ENCODE measurements around the gene SULT2B1. TPM values are rescaled to one million over a fixed set of nuclear protein-coding genes. Genes with fewer than 3 reads are reported as not detected.

SULT2B1 gene
- not detected for total RNA-seq

- no peaks in the 10 kb centered on the region for H3K9me3 ChIP-seq
- peaks cover 0 to 6% of the 10 kb centered on the region in 2 donors for H3K4me1 ChIP-seq
- TF ChIP-seq CTCF (IDR thresholded peaks at IDR 0.05): no peak
- H3K27ac ChIP-seq: no peak within 1 kb of the TSS
- DNase-seq (ENCODE audit: low spot score): no peak
- no peaks in the 10 kb centered on the region for H3K27me3 ChIP-seq
- no peak within 1 kb of the TSS for H3K4me3 ChIP-seq
- no peaks in the 10 kb centered on the region for H3K36me3 ChIP-seq
Observed at GRCh38 chr19:48551437-48552302, at the start of gene SULT2B1. TSS of gene SULT2B1 (plus strand) at chr19:48552172. CDS start at chr19:48552253, 81 bp downstream.

GRCh38 chr19:48502350-48503018 is 49.5 kb upstream of the SULT2B1 start:
- TF ChIP-seq CTCF (IDR thresholded peaks at IDR 0.05): no peak
- Histone ChIP-seq H3K9me3 (no peaks in the 10 kb centered on the region), H3K27me3 (peaks cover 0 to 19% of the 10 kb centered on the region in 2 donors), H3K4me3 (no peak overlapping the region), H3K36me3 (no peaks in the 10 kb centered on the region), H3K27ac (no peak overlapping the region), H3K4me1 (peaks cover 0 to 8% of the 10 kb centered on the region in 2 donors)
- no peak for DNase-seq (ENCODE audit: low spot score)

GRCh38 chr19:48506138-48506733 is 45.7 kb upstream of the SULT2B1 start:
- H3K27me3 ChIP-seq: peaks cover 0 to 10% of the 10 kb centered on the region in 2 donors
- TF ChIP-seq CTCF (IDR thresholded peaks at IDR 0.05): peak in 1 of 2 donors; percentile 63
- DNase-seq (ENCODE audit: low spot score): no peak

GRCh38 chr19:48507911-48508439 is 44.0 kb upstream of the SULT2B1 start:
- no peaks in the 10 kb centered on the region for H3K9me3 ChIP-seq
- H3K27me3 ChIP-seq: peaks cover 0 to 9% of the 10 kb centered on the region in 2 donors
- peaks cover 0 to 20% of the 10 kb centered on the region in 2 donors for H3K4me1 ChIP-seq
- TF ChIP-seq CTCF (IDR thresholded peaks at IDR 0.05): no peak
- no peak overlapping the region for H3K27ac ChIP-seq
- H3K4me3 ChIP-seq: no peak overlapping the region
- no peak for DNase-seq (ENCODE audit: low spot score)
- no peaks in the 10 kb centered on the region for H3K36me3 ChIP-seq

More at GRCh38 chr19:48506138-48506733, 45.7 kb upstream of the SULT2B1 start:
- Histone ChIP-seq H3K9me3 (no peaks in the 10 kb centered on the region), H3K27ac (no peak overlapping the region), H3K4me1 (peaks cover 0 to 16% of the 10 kb centered on the region in 2 donors), H3K4me3 (no peak overlapping the region), H3K36me3 (no peaks in the 10 kb centered on the region)

- Histone ChIP-seq H3K9me3 (no peaks in the 10 kb centered on the region), H3K4me1 (peaks cover 0 to 28% of the 10 kb centered on the region in 2 donors), H3K36me3 (no peaks in the 10 kb centered on the region), H3K4me3 (no peak overlapping the region), H3K27me3 (peaks cover 0 to 9% of the 10 kb centered on the region in 2 donors), H3K27ac (no peak overlapping the region)
- no peak for TF ChIP-seq CTCF (IDR thresholded peaks at IDR 0.05)
- DNase-seq (ENCODE audit: low spot score): no peak
Observed at GRCh38 chr19:48508729-48509411, 43.1 kb upstream of the SULT2B1 start.
